H1 (cell line): Measurements from ENCODE around the gene LIFR. TPM values are rescaled to one million over a fixed set of nuclear protein-coding genes. Genes with fewer than 3 reads are reported as not detected.

ENCODE experiments used
- JUN ChIP-seq: IDR thresholded peaks from 2 replicates; pipeline ENCODE4 v1.6.1; 2011; ENCODE audit warnings: low read depth, mild to moderate bottlenecking, improper control_type of control experiment, low read length
- SUZ12 ChIP-seq: fragments of 200-600 bp; sonication (generic); IDR thresholded peaks from 2 replicates; pipeline ENCODE4 v1.6.1; 2012; ENCODE audit warnings: mild to moderate bottlenecking, inconsistent platforms, low read length, moderate library complexity, mixed read lengths
- polyA plus RNA-seq, 7 experiments: library from polyadenylated mRNA; depleted of rRNA in 3 of 7; stranded (reverse) in 5 of 7; unstranded in 2 of 7; fragments of >200 nt in 5 of 7; fragments of 200-250 nt in 2 of 7; gene quantifications; 1 replicate in 5 of 7; 2 replicates in 1 of 7; 4 replicates in 1 of 7; pipeline versions ENCODE4 v1.2.1 to v1.2.3, GENCODE V29; 2011 to 2013; ENCODE audit warnings: missing spikeins in 2 of 7, mixed read lengths in 2 of 7
- total RNA-seq: library from RNA; stranded (reverse); fragmentation: NEBNext Ultra II Directional; extraction: Animal tissue kit (Norgen Biotek cat#: 25700); gene quantifications from 2 replicates; pipeline ENCODE4 v1.2.1, GENCODE V29; 2021

Gene LIFR
- total and polyA plus RNA-seq, 2 of the 8 experiments (the other 6 are each of a cell fraction or from before 2014, with no cell fraction given): 2.0 to 18.9 TPM

DNA sequence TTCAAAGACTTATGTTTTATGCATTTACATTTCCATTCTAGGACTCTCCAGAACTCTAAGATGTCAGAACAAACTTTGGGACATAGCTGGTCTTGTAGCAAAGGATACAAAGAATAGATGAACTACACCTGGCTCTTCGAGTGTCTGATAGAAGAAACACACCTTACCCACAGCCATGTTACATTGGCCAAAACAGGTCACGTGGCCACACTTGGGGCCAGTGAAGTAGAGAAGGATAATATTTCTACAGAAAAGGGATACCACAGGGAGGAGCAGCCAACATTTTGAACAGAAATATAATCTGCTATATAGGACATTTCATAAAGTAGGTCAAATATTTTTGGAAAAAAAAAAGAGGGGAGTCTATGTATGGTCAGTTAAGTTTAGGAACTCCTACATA, 22.7 kb upstream of the LIFR start (continued):
- no peak for TF ChIP-seq JUN
- TF ChIP-seq SUZ12: no peak
